ENCODE results near the gene NXNL2.

DNA sequence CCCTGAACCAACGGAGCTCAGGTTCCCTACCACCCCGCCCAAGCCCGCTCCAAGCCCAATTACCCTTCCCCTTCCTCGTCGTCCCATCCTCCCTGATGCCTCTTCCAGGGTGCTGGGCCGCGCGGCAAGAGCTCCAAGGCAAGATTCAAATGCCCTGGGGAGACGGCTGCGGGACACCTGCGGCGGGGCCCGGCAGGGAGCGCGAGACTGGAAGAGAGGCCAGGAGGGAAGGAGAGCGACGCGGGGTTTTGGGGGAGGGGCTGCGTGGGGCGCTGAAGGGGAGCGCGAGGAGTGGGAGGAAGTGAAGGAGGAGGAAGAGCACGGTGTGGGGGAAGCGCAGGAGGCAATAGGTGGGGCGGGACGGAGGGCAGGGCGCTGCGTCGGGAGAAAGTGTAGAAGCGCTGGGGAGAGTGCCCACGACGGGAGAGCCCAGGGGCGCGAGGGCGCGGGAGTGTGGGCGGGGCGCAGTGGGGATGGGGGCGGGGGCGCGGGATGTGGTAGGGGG, 975 bp upstream of the NXNL2 start:
- TF ChIP-seq, protein P1, sequence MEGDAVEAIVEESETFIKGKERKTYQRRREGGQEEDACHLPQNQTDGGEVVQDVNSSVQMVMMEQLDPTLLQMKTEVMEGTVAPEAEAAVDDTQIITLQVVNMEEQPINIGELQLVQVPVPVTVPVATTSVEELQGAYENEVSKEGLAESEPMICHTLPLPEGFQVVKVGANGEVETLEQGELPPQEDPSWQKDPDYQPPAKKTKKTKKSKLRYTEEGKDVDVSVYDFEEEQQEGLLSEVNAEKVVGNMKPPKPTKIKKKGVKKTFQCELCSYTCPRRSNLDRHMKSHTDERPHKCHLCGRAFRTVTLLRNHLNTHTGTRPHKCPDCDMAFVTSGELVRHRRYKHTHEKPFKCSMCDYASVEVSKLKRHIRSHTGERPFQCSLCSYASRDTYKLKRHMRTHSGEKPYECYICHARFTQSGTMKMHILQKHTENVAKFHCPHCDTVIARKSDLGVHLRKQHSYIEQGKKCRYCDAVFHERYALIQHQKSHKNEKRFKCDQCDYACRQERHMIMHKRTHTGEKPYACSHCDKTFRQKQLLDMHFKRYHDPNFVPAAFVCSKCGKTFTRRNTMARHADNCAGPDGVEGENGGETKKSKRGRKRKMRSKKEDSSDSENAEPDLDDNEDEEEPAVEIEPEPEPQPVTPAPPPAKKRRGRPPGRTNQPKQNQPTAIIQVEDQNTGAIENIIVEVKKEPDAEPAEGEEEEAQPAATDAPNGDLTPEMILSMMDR (IDR thresholded peaks at IDR 0.05): no peak
- no peak for TF ChIP-seq TEAD4 (CRISPR knock-in tag; IDR thresholded peaks at IDR 0.05)
- TF ChIP-seq, protein P2, sequence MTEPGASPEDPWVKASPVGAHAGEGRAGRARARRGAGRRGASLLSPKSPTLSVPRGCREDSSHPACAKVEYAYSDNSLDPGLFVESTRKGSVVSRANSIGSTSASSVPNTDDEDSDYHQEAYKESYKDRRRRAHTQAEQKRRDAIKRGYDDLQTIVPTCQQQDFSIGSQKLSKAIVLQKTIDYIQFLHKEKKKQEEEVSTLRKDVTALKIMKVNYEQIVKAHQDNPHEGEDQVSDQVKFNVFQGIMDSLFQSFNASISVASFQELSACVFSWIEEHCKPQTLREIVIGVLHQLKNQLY (CRISPR knock-in tag; IDR thresholded peaks at IDR 0.05): no peak
- TF ChIP-seq NFYB (CRISPR knock-in tag; conservative IDR thresholded peaks at IDR 0.05; ENCODE audit: low read depth): no peak
- no peak; the same call in 1 of the 2 replicates for TF ChIP-seq SP1 (CRISPR knock-in tag; conservative IDR thresholded peaks at IDR 0.05)
- TF ChIP-seq KAT7 (CRISPR knock-in tag; IDR thresholded peaks at IDR 0.05; ENCODE audit: borderline replicate concordance): no peak
- TF ChIP-seq HMGA2 (CRISPR knock-in tag; IDR thresholded peaks at IDR 0.05): no peak
- no peak for TF ChIP-seq CREB1 (CRISPR knock-in tag; IDR thresholded peaks at IDR 0.05)
- TF ChIP-seq CBFB (CRISPR knock-in tag; IDR thresholded peaks at IDR 0.05; ENCODE audit: low read depth): no peak
- TF ChIP-seq, protein P3, sequence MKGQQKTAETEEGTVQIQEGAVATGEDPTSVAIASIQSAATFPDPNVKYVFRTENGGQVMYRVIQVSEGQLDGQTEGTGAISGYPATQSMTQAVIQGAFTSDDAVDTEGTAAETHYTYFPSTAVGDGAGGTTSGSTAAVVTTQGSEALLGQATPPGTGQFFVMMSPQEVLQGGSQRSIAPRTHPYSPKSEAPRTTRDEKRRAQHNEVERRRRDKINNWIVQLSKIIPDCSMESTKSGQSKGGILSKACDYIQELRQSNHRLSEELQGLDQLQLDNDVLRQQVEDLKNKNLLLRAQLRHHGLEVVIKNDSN (CRISPR knock-in tag; IDR thresholded peaks at IDR 0.05): no peak
- TF ChIP-seq FOXP1 (CRISPR knock-in tag; IDR thresholded peaks at IDR 0.05; ENCODE audit: borderline replicate concordance): no peak
- TF ChIP-seq, protein P4, sequence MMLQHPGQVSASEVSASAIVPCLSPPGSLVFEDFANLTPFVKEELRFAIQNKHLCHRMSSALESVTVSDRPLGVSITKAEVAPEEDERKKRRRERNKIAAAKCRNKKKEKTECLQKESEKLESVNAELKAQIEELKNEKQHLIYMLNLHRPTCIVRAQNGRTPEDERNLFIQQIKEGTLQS (CRISPR knock-in tag; conservative IDR thresholded peaks at IDR 0.05): no peak
- TF ChIP-seq, protein P5, sequence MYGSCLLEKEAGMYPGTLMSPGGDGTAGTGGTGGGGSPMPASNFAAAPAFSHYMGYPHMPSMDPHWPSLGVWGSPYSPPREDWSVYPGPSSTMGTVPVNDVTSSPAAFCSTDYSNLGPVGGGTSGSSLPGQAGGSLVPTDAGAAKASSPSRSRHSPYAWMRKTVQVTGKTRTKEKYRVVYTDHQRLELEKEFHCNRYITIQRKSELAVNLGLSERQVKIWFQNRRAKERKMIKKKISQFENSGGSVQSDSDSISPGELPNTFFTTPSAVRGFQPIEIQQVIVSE (CRISPR knock-in tag; IDR thresholded peaks at IDR 0.05; ENCODE audit: borderline replicate concordance): no peak

Data from WTC11 (cell line).